HL-60 (cell line): Measurements from ENCODE around the gene HOXA13.
A peak's percentile ranks its signal among the peaks of the same experiment; 100 is the strongest.

Experiments used
- DNase-seq, 2 experiments: peaks; one replicate each; pipeline ENCODE4 v3.0.0-alpha.2; 2010 to 2020; ENCODE audit warnings: low read depth in 1 of 2, low spot score in 1 of 2
- H3K27ac ChIP-seq: fragments of 250-450 bp; sonication (Bioruptor Pico); replicated peaks from 2 replicates; pipeline ENCODE4 v1.5.1; 2020; ENCODE audit warnings: mild to moderate bottlenecking, moderate library complexity
- H3K27me3 ChIP-seq: fragments of 250-450 bp; sonication (Bioruptor Pico); 2 replicates; pipeline ENCODE4 v1.5.1; 2021; ENCODE audit warnings: mild to moderate bottlenecking, moderate library complexity; ENCODE audit not compliant: insufficient read depth, poor library complexity, severe bottlenecking
- H3K4me3 ChIP-seq: replicated peaks from 2 replicates; pipeline ENCODE4 v1.5.1; 2011; ENCODE audit warnings: mild to moderate bottlenecking, control low read depth, low read length; ENCODE audit not compliant: insufficient read depth
- CTCF ChIP-seq: IDR thresholded peaks from one replicate; pipeline ENCODE4 v1.5.1; 2011; ENCODE audit warnings: low read length, control low read depth, inconsistent platforms; ENCODE audit not compliant: insufficient read depth
- GABPA ChIP-seq: IDR thresholded peaks from 2 replicates; pipeline ENCODE4 v1.6.1; 2012; ENCODE audit warnings: low read depth
- POLR2AphosphoS5 ChIP-seq: IDR thresholded peaks from 2 replicates; pipeline ENCODE4 v1.6.1; 2012; ENCODE audit warnings: low read depth
- REST ChIP-seq: IDR thresholded peaks from 2 replicates; pipeline ENCODE4 v1.6.1; 2012; ENCODE audit warnings: low read depth; ENCODE audit not compliant: insufficient replicate concordance
- SPI1 ChIP-seq: IDR thresholded peaks from 2 replicates; pipeline ENCODE4 v1.6.1; 2012; ENCODE audit warnings: low read depth, mild to moderate bottlenecking, borderline replicate concordance

HOXA13 gene

DNA sequence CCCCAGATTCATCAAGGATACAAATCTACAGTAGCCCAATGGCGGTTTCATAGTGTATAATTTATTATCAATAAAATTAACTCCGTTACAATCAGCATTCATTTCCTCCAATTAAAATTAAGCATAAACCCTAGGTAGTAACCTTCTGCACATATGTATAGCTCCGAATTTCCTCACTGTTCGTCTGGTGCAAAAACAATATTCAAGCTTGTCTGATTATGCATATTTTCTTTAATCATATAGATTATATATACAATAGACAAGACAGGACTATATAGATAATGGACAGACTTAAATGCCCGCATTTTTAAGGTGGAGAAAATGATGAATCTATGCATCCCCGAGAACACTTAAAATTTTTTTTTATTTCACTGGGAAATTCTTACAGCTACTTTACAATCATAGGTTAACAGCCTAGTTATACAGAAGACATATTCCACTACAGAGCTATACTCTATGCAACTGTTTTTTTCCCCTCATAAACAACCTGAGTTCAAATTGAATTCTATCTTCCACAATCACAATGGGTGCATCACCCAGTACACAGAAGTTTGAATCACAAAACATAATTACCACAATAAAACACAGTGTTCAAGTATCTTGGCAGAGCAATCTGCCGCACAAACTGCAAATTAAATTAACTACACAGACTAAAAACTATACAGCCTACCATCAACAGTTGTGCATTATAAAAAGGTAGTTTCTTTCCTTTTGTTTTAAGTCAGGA, 37.2 kb downstream of the HOXA13 start:
- no peak for TF ChIP-seq CTCF
- TF ChIP-seq REST, result no peak
- TF ChIP-seq GABPA, result no peak
- no peak for TF ChIP-seq SPI1
- TF ChIP-seq POLR2AphosphoS5, result no peak
- Histone ChIP-seq H3K27me3 (peaks cover 59% of the 10 kb centered on the region), H3K4me3 (no peak overlapping the region), H3K27ac (no peak overlapping the region)
- DNase-seq, result no peak

DNA sequence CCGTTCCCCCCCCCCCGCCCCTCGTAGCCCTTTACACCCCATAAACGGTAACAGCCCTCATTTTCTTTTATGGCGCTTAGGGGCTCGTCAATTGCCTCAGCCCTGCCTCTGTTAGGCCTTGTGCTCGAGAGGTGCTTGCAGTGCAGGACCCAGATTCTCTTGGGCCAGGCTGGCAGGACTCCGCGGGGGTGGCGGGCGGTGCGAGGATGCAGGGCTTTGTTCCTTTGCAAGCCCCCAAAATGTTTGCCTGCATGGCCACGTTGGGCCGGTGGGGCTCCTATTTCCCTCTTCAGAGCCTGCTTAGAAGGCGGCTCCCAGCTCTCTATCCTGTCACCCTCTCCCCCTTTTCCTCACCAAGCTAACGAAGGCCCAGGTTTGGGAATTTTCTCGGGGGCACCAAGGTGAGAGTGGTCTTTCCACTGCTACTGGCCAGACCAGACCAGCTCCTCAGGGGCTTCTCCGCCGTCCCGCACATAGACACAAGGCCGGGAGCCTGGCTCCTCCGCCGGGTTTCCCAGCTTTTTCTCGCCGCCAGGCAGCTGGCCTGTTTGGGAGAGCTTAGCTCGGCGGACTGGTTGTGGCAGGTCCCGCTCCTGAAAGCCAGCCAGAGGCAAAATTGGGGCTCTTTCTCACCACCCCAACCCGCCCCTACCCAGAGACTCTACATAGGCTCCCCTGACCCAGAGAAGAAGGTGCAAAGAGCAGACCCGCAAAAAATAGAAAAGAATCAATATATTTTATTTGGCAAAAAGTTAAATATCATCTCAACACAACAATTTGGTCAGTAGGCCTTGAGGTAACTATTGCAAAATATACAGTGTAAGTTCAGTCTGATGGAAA, 38.0 kb downstream of the HOXA13 start:
- peak overlapping the region; percentile 74; the same call in 1 of the 2 replicates for H3K4me3 ChIP-seq
- H3K27me3 ChIP-seq, result peaks cover 59% of the 10 kb centered on the region
- no peak overlapping the region for H3K27ac ChIP-seq
- DNase-seq, result no peak
- TF ChIP-seq REST (no peak), GABPA (no peak), POLR2AphosphoS5 (no peak), CTCF (no peak), SPI1 (no peak)

DNA sequence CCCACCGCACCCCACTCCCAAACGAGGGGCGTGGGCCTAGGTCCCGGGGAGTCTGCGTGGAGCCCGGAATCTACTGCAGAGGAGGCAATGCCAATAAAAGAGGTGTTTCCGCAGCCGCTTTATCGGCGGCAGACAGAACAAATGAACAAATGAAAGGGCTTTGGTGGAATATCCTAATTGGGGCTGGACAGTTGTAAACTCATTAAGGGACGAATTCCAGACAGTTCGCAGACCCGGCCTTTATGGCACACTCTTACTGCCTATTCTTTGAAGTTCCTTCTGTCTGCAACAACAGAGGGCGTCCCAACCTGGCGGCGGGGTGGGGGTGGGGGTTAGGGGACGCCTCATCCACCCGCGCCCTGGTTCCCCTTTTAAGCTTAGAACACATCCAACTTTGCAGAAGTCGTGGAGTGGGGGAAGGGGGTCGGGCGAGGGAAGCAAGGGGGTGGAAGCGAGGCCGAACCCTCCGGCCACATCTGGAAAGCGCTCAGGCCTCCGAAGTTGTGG, 38.6 kb downstream of the HOXA13 start:
- peak overlapping the region; percentile 53 for H3K27ac ChIP-seq
- peaks cover 57% of the 10 kb centered on the region for H3K27me3 ChIP-seq
- peak overlapping the region; percentile 74 for H3K4me3 ChIP-seq
- DNase-seq, result peak in 1 of 2 experiments; percentile 82
- TF ChIP-seq REST, result no peak
- no peak for TF ChIP-seq CTCF
- no peak for TF ChIP-seq GABPA
- peak; percentile 65; the same call in 1 of the 2 replicates for TF ChIP-seq SPI1
- no peak for TF ChIP-seq POLR2AphosphoS5
